ENCODE results near the gene REPIN1. TPM values are rescaled to one million over a fixed set of nuclear protein-coding genes. Genes with fewer than 3 reads are reported as not detected.

Gene REPIN1
- total RNA-seq, 1 experiment from 2014 or later: 106 TPM

DNA sequence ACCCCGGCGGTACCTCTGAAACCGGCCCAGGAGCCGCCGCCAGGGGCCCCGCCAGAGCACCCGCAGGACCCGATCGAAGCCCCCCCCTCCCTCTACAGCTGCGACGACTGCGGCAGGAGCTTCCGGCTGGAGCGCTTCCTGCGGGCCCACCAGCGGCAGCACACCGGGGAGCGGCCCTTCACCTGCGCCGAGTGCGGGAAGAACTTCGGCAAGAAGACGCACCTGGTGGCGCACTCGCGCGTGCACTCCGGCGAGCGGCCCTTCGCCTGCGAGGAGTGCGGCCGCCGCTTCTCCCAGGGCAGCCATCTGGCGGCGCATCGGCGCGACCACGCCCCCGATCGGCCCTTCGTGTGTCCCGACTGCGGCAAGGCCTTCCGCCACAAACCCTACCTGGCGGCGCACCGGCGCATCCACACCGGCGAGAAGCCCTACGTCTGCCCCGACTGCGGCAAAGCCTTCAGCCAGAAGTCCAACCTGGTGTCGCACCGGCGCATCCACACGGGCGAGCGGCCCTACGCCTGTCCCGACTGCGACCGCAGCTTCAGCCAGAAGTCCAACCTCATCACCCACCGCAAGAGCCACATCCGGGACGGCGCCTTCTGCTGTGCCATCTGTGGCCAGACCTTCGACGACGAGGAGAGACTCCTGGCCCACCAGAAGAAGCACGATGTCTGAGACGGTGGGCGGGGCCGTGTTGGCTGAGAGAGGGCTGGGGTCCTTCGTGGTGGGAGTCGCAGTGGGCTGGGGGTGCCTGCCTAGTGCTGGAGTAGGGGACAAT, 3.8 kb downstream of the REPIN1 start:
- Histone ChIP-seq H3K23me2 (ENCODE audit: insufficient read length, low read depth, low read length, poor library complexity, severe bottlenecking) (peaks cover 16% of the 10 kb centered on the region), H3K9me3 (ENCODE audit: control insufficient read depth, low read depth, low read length) (no peaks in the 10 kb centered on the region), H2BK5ac (ENCODE audit: insufficient read length, low read length) (no peak overlapping the region), H3K27ac (ENCODE audit: insufficient read length, low read depth, low read length) (no peak overlapping the region), H3K4ac (ENCODE audit: low read depth, low read length) (no peak overlapping the region), H3K23ac (ENCODE audit: insufficient read length, low read depth, low read length) (no peak overlapping the region), H2BK15ac (ENCODE audit: low read depth, low read length) (0 out of 2 replicates have a peak overlapping the region, but pooled peaks have one; percentile 4), H4K20me1 (ENCODE audit: control insufficient read depth, insufficient read depth, insufficient read length) (no peaks in the 10 kb centered on the region), H2BK12ac (ENCODE audit: insufficient read length, low read depth, low read length) (no peak overlapping the region), H3K9ac (ENCODE audit: extremely low read depth, insufficient read length, low read length) (no peak overlapping the region), H3K4me1 (ENCODE audit: insufficient read depth, low read length) (peaks cover 10% of the 10 kb centered on the region; the same call in 1 of the 2 replicates), H3K79me2 (ENCODE audit: insufficient read depth, low read length) (peaks cover 12% of the 10 kb centered on the region; the same call in 1 of the 2 replicates), H2AK5ac (ENCODE audit: insufficient read length, low read length) (no peak overlapping the region), H3K14ac (ENCODE audit: insufficient read depth, low read length) (no peak overlapping the region; the same call in 1 of the 2 replicates), H3T11ph (ENCODE audit: low read length) (no peak overlapping the region), H3K18ac (ENCODE audit: insufficient read length, low read depth, low read length) (no peak overlapping the region), H3K79me1 (ENCODE audit: insufficient read depth, low read depth, low read length, poor library complexity, severe bottlenecking) (peaks cover 7% of the 10 kb centered on the region), H2AFZ (ENCODE audit: low read length) (no peak overlapping the region), H3K4me2 (ENCODE audit: insufficient read depth, insufficient read length, low read length) (no peak overlapping the region), H2BK120ac (ENCODE audit: low read depth, low read length, poor library complexity, severe bottlenecking) (no peak overlapping the region), H2BK20ac (ENCODE audit: low read depth, low read length, poor library complexity, severe bottlenecking) (no peak overlapping the region), H3K56ac (ENCODE audit: insufficient read length, low read depth, low read length) (no peak overlapping the region), H3K27me3 (ENCODE audit: insufficient read depth, low read length) (no peaks in the 10 kb centered on the region), H4K8ac (replicated peaks; ENCODE audit: insufficient read length, low read depth, low read length) (no peak overlapping the region), H4K5ac (ENCODE audit: insufficient read length, low read depth, low read length) (no peak overlapping the region), H4K91ac (ENCODE audit: insufficient read length, low read depth, low read length) (no peak overlapping the region)
- H3K36me3 Mint-ChIP-seq (ENCODE audit: insufficient read depth in 1 of 3, low read depth in 3 of 3): peaks cover 30 to 54% (median 43%) of the 10 kb centered on the region in 3 experiments; a peak in 6 of 7 replicates
- H3K4me1 Mint-ChIP-seq: peaks cover 54 to 66% of the 10 kb centered on the region in 2 experiments
- TF ChIP-seq CTCF (conservative IDR thresholded peaks at IDR 0.05): no peak
- H3K4me3 Mint-ChIP-seq: no peak overlapping the region
- H3K27ac Mint-ChIP-seq: peak overlapping the region in 2 of 3 experiments; percentile 10 to 94; a peak in 3 of 7 replicates
- peak; percentile 65 for DNase-seq
- no peaks in the 10 kb centered on the region for H3K9me3 Mint-ChIP-seq
- no peaks in the 10 kb centered on the region; the same call in 1 of the 2 replicates for H3K27me3 Mint-ChIP-seq (ENCODE audit: low read depth)
- WGBS (ENCODE audit: extremely low coverage, insufficient read length, low lambda C conversion rate): no CpG with 5 or more reads among the region's 79 CpGs

Data from H9 (cell line).